Breast epithelium (tissue), 3 donors: ENCODE results near the gene SLIT1.

Experiments
- CTCF ChIP-seq, 3 donors: fragments of 450-650 bp; IDR thresholded peaks; one replicate each; pipeline ENCODE4 v1.5.1; 2016 to 2017; ENCODE audit warnings: antibody characterized with exemption in 3 of 3, mild to moderate bottlenecking in 3 of 3, moderate library complexity in 3 of 3
- POLR2A ChIP-seq: fragments of 450-650 bp; IDR thresholded peaks from one replicate; pipeline ENCODE4 v1.6.1; 2016; ENCODE audit warnings: antibody characterized with exemption, mild to moderate bottlenecking, moderate library complexity
- POLR2AphosphoS5 ChIP-seq, 3 donors: sonication (generic); formaldehyde crosslinking; IDR thresholded peaks; one replicate each; pipeline ENCODE4 v1.6.1; 2017; ENCODE audit warnings: antibody characterized with exemption in 3 of 3

- no peak for TF ChIP-seq CTCF (IDR thresholded peaks at IDR 0.05)
- TF ChIP-seq POLR2A: no peak
- TF ChIP-seq POLR2AphosphoS5 (IDR thresholded peaks at IDR 0.05): no peak
Observed at GRCh38 chr10:96951954-96952353, 233.8 kb downstream of the SLIT1 start.
